IPS-15b (cell line): ENCODE data around the gene RAB35.

ENCODE experiments used
- H3K27me3 ChIP-seq: one replicate; pipeline ENCODE4 v1.6.1; 2013; ENCODE audit warnings: low read length; ENCODE audit not compliant: control insufficient read depth, insufficient read depth
- H3K36me3 ChIP-seq: one replicate; pipeline ENCODE4 v1.6.1; 2013; ENCODE audit warnings: low read length; ENCODE audit not compliant: control insufficient read depth, insufficient read depth
- H3K4me1 ChIP-seq: one replicate; pipeline ENCODE4 v1.6.1; 2013; ENCODE audit warnings: mild to moderate bottlenecking, low read length; ENCODE audit not compliant: control insufficient read depth, insufficient read depth
- H3K4me3 ChIP-seq: one replicate; pipeline ENCODE4 v1.5.1; 2013; ENCODE audit warnings: low read depth, low read length
- H3K9ac ChIP-seq: one replicate; pipeline ENCODE4 v1.6.1; 2013; ENCODE audit warnings: low read depth, mild to moderate bottlenecking, low read length
- H3K9me3 ChIP-seq: one replicate; pipeline ENCODE4 v1.6.1; 2013; ENCODE audit warnings: mild to moderate bottlenecking, low read length; ENCODE audit not compliant: control insufficient read depth, insufficient read depth

Gene RAB35

DNA sequence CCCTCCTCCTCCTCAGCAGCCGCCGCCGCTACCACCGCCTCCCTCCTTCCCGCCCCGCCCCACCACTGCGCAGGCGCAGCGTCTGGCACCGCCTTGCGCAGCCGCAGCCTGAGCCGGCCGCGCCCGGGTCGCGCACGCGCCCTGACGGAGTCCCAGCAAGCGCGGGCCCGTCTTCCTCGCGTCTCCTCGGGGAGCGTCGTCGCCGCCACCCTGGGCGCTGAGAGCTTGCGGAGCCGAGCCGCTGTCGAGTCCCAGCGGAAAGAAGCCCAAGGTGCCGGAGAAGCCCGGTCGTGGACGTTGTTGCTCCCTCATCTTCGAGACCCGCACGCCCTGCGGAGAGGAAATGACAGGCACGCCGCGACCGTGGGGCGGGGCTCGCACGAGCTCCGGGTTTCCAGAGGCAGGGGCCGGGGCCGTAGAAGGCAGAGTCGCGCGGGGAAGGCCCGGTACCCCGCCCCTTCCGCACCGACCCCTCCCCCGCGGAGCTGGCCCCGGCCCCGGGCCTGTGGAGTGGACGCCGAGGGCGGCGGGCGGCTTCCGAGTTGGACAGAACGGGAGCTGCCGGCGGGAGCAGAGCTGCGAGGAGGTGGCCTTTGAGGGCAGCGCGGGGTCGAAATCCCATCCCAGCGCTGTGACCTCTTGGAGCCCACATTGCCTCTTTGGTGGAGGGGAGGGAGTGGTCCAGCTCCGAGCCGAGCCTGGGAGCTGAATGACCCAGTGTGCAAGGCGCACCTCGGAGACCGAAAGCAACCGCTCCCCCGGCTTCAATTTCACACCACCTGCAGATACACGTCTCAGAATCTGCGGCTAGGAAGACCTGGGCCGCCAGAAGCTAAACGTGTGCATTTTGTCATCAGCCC, 469 bp upstream of the RAB35 start:
- peak overlapping the region; percentile 78 for H3K4me3 ChIP-seq
- peaks cover 3% of the 10 kb centered on the region for H3K36me3 ChIP-seq
- H3K9me3 ChIP-seq = no peaks in the 10 kb centered on the region
- H3K27me3 ChIP-seq = no peaks in the 10 kb centered on the region
- peak overlapping the region; percentile 87 for H3K9ac ChIP-seq
- peaks cover 13% of the 10 kb centered on the region for H3K4me1 ChIP-seq

DNA sequence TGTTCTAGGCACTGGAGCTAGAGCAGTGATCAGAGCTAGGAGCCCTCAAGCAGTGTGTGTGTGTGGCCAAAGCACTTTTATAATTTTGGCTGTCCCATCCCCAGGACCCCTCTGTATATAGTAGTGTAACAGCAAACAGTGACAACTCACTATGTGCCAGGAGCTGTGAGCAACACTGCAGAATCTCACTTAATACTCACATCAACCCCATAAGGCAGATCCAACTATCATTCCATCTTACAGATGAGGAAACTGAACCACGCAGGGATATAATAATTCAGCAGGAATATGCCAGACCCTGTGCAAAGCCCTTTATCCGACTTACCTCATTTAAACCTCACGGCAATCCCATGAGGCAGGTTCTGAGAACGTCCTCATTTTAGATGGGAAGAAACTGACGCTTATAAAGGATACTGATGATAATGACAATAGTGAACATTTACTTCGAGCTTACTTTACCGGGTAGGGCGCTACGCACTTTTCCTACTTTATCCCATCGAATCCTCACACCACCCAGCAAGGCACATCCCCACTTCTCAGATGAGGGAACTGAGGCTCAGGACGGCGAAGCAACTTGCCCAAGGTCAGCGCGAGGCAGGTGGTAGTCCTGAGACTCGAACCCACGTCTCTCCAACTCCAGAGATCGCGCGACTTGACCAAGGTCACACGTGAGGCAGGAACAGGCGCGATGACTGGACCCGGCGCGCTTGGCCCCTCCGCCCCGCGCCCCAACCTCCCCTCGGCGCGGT, 687 bp downstream of the RAB35 start:
- Histone ChIP-seq H3K4me3 (peak overlapping the region; percentile 92), H3K36me3 (peaks cover 3% of the 10 kb centered on the region), H3K27me3 (no peaks in the 10 kb centered on the region), H3K9me3 (no peaks in the 10 kb centered on the region), H3K9ac (peak overlapping the region; percentile 66), H3K4me1 (peaks cover 15% of the 10 kb centered on the region)

DNA sequence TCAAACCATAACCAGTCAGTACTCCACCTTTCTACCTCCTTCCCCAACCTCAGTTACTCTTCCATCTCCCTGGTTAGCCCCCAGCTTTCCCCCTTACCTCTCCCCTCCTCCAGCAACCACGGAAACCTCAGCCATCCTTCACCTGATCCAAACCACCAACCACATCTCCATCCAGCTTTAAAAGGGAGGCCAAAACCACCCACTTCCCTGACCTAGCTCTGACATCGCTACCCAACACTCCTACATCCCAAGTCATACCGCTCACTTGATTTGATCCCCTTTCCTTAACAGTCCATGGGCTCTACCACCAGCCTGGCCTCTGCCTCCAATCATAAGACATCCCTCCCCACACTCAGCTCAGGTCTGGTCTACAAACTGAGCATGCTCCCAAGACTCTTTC, 1.5 kb downstream of the RAB35 start:
- no peaks in the 10 kb centered on the region for H3K27me3 ChIP-seq
- H3K9me3 ChIP-seq = no peaks in the 10 kb centered on the region
- no peak overlapping the region for H3K4me3 ChIP-seq
- peaks cover 19% of the 10 kb centered on the region for H3K4me1 ChIP-seq
- no peak overlapping the region for H3K9ac ChIP-seq
- peaks cover 3% of the 10 kb centered on the region for H3K36me3 ChIP-seq

DNA sequence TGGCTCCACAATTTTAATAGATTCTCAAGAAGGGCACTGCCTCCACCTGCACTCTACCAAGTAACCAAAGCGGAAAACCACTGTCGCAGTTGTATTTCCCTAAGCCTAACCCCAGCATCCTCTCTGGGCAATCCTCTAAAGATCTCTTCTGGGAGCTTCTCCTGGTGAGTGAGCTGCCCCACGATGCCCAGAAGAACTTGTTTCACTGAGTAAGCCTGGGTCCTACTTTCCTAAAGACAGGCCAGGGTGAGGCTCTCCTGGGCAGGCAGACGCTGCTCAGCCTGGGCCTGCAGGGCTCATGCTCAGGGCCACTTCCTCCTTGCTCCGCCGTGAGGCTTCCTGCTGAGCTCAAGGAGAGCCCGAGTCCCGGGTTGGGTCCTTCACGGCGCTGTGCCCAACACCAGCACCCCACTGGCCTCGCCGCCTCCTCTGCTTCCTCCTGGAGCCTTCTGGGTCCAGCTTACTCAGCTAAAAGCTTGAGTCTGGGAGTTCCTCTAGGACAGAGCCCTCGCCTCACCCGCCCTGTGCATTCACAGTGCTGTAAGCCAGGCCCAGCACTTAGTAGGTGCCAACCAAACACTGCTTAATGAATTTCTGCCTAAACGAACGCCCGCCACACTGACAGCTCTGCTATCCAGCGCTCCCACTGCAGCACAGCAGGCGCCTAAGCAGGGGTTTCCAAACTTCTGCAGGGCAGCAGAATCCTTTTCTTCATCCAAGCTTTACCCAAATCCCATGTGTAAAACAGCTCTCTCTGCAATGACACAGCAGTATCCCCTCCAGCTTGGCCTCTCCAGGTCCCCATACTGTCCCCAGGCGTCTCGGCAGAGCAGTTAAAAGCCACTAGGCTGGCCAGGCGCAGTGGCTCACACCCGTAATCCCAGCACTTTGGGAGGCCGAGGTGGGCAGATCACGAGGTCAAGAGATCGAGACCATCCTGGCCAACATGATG, 5.7 kb downstream of the RAB35 start:
- Histone ChIP-seq H3K9me3 (no peaks in the 10 kb centered on the region), H3K9ac (peak overlapping the region; percentile 65), H3K27me3 (no peaks in the 10 kb centered on the region), H3K4me3 (no peak overlapping the region), H3K4me1 (peaks cover 14% of the 10 kb centered on the region), H3K36me3 (peaks cover 3% of the 10 kb centered on the region)

GRCh38 chr12:120109570-120110267, 6.8 kb downstream of the RAB35 start:
- Histone ChIP-seq H3K4me3 (no peak overlapping the region), H3K36me3 (no peaks in the 10 kb centered on the region), H3K9me3 (no peaks in the 10 kb centered on the region), H3K4me1 (peaks cover 11% of the 10 kb centered on the region), H3K27me3 (no peaks in the 10 kb centered on the region), H3K9ac (no peak overlapping the region)

- Histone ChIP-seq H3K27me3 (no peaks in the 10 kb centered on the region), H3K36me3 (peaks cover 16% of the 10 kb centered on the region), H3K4me1 (peaks cover 11% of the 10 kb centered on the region), H3K9ac (no peak overlapping the region), H3K9me3 (no peaks in the 10 kb centered on the region), H3K4me3 (no peak overlapping the region)
Measured at GRCh38 chr12:120106151-120106550, 10.4 kb downstream of the RAB35 start.

DNA sequence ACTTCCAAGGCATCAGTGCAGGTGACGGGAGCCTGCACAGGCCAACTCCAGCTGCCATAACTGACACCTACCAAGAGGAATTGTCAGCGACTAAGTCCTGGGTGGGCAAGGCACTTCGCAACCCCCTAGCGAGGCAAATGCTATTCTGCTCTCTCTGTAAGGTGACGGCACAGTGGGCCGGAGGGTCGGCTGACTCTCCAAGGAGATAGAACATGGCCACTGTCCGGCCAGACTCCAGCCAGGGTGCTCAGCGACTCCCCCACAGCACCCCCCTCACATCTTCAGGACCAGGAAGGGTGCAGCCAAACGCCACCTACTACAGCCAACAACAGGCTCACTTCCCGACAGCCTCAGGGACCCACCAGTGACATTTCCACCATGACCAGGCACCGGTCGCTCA, 13.2 kb downstream of the RAB35 start:
- Histone ChIP-seq H3K4me3 (no peak overlapping the region), H3K9me3 (no peaks in the 10 kb centered on the region), H3K4me1 (peaks cover 6% of the 10 kb centered on the region), H3K36me3 (peaks cover 30% of the 10 kb centered on the region), H3K27me3 (no peaks in the 10 kb centered on the region), H3K9ac (no peak overlapping the region)

GRCh38 chr12:120103044-120103338, 13.6 kb downstream of the RAB35 start:
- Histone ChIP-seq H3K36me3 (peaks cover 34% of the 10 kb centered on the region), H3K4me1 (peaks cover 6% of the 10 kb centered on the region), H3K27me3 (no peaks in the 10 kb centered on the region), H3K9ac (no peak overlapping the region), H3K4me3 (no peak overlapping the region), H3K9me3 (no peaks in the 10 kb centered on the region)

GRCh38 chr12:120102189-120103043, 14.1 kb downstream of the RAB35 start:
- Histone ChIP-seq H3K4me3 (no peak overlapping the region), H3K9ac (no peak overlapping the region), H3K36me3 (peaks cover 34% of the 10 kb centered on the region), H3K9me3 (no peaks in the 10 kb centered on the region), H3K4me1 (peaks cover 6% of the 10 kb centered on the region), H3K27me3 (no peaks in the 10 kb centered on the region)

DNA sequence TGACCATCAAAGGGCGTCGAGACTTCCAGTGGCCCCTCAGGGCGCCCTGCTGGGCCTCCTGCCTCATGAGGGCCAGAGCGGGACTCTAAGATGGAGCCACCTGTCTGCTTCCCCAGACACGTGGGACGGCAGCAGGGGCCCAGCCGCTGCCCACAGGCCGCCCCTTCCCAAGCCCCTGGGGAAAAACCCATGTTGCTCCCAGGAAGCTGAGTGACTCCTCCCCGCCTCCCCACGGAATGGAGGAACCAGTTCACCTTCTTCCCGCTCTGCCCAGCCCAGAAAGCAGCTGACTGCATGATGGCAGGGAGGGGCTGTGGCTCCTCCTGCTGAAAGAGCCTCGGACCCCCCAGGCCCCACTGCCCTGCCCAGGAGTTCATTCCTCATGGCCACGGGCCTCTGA, 14.9 kb downstream of the RAB35 start:
- no peaks in the 10 kb centered on the region for H3K27me3 ChIP-seq
- peaks cover 6% of the 10 kb centered on the region for H3K4me1 ChIP-seq
- H3K9ac ChIP-seq = no peak overlapping the region
- peaks cover 35% of the 10 kb centered on the region for H3K36me3 ChIP-seq
- H3K4me3 ChIP-seq = no peak overlapping the region
- H3K9me3 ChIP-seq = no peaks in the 10 kb centered on the region
